Mesendoderm (in vitro differentiated cells): Measurements from ENCODE around the gene CFAP97D1.

Experiments used
- DNase-seq: peaks from one replicate; pipeline ENCODE4 v3.0.0; 2013
- H2AK5ac ChIP-seq: 2 replicates; pipeline ENCODE4 v1.6.1; 2013; ENCODE audit warnings: low read length, inconsistent platforms
- H2BK120ac ChIP-seq: 2 replicates; pipeline ENCODE4 v1.6.1; 2013; ENCODE audit warnings: low read depth, mild to moderate bottlenecking, low read length, moderate library complexity, mixed read lengths
- H2BK15ac ChIP-seq: replicated peaks from 2 replicates; pipeline ENCODE4 v1.6.1; 2013; ENCODE audit warnings: low read depth, mild to moderate bottlenecking, moderate library complexity
- H2BK5ac ChIP-seq: 2 replicates; pipeline ENCODE4 v1.6.1; 2013; ENCODE audit warnings: low read length, inconsistent platforms
- H3K18ac ChIP-seq: 2 replicates; pipeline ENCODE4 v1.6.1; 2013; ENCODE audit warnings: mild to moderate bottlenecking, low read length, mixed read lengths
- H3K23ac ChIP-seq: one replicate; pipeline ENCODE4 v1.6.1; 2013; ENCODE audit warnings: low read length
- H3K27ac ChIP-seq: 2 replicates; pipeline ENCODE4 v1.5.1; 2013; ENCODE audit warnings: low read depth, mild to moderate bottlenecking, inconsistent platforms, low read length, moderate library complexity
- H3K27me3 ChIP-seq: 2 replicates; pipeline ENCODE4 v1.6.1; 2013; ENCODE audit warnings: low read length, control low read depth, mild to moderate bottlenecking, inconsistent platforms; ENCODE audit not compliant: insufficient read depth, poor library complexity
- H3K36me3 ChIP-seq: 2 replicates; pipeline ENCODE4 v1.6.1; 2013; ENCODE audit warnings: low read length, inconsistent platforms; ENCODE audit not compliant: control insufficient read depth, insufficient read depth
- H3K4ac ChIP-seq: one replicate; pipeline ENCODE4 v1.6.1; 2013; ENCODE audit warnings: low read depth, mild to moderate bottlenecking, low read length, moderate library complexity
- H3K4me1 ChIP-seq: 2 replicates; pipeline ENCODE4 v1.6.1; 2013; ENCODE audit warnings: low read depth, low read length, inconsistent platforms; ENCODE audit not compliant: control insufficient read depth
- H3K4me2 ChIP-seq: 2 replicates; pipeline ENCODE4 v1.6.1; 2013; ENCODE audit warnings: low read length
- H3K4me3 ChIP-seq: 2 replicates; pipeline ENCODE4 v1.5.1; 2013; ENCODE audit warnings: mild to moderate bottlenecking, low read length
- H3K56ac ChIP-seq: one replicate; pipeline ENCODE4 v1.6.1; 2013; ENCODE audit warnings: low read length
- H3K79me1 ChIP-seq: 2 replicates; pipeline ENCODE4 v1.6.1; 2013; ENCODE audit warnings: low read length, inconsistent platforms
- H3K79me2 ChIP-seq: 2 replicates; pipeline ENCODE4 v1.6.1; 2013; ENCODE audit warnings: mild to moderate bottlenecking, low read length; ENCODE audit not compliant: control insufficient read depth, insufficient read depth
- H3K9ac ChIP-seq: 2 replicates; pipeline ENCODE4 v1.6.1; 2013; ENCODE audit warnings: low read length, inconsistent platforms
- H4K5ac ChIP-seq: one replicate; pipeline ENCODE4 v1.6.1; 2013; ENCODE audit warnings: low read length
- H4K8ac ChIP-seq: one replicate; pipeline ENCODE4 v1.6.1; 2013; ENCODE audit warnings: low read depth, mild to moderate bottlenecking, control low read depth, low read length, moderate library complexity
- WGBS: extraction: QIAGEN DNeasy Blood & Tissue Kit; methylation state at CpG from one replicate; pipeline ENCODE4 v1.1.7; 2013; ENCODE audit warnings: low lambda C conversion rate, missing lambda C conversion rate; ENCODE audit not compliant: insufficient coverage; ENCODE audit errors: extremely low coverage; 5-methylcytosine and 5-hydroxymethylcytosine counted together

CFAP97D1 gene

GRCh38 chr17:43784628-43785101 lies 4.4 kb downstream of the CFAP97D1 start:
- no peak overlapping the region for H2BK5ac ChIP-seq
- no peak overlapping the region for H3K4ac ChIP-seq
- no peak overlapping the region for H3K18ac ChIP-seq
- H3K4me1 ChIP-seq, result peaks cover 2% of the 10 kb centered on the region
- H3K4me3 ChIP-seq, result no peak overlapping the region
- no peak overlapping the region for H3K56ac ChIP-seq
- no peaks in the 10 kb centered on the region for H3K27me3 ChIP-seq
- H3K79me1 ChIP-seq, result no peaks in the 10 kb centered on the region
- no peaks in the 10 kb centered on the region for H3K79me2 ChIP-seq
- H2AK5ac ChIP-seq, result no peak overlapping the region
- H3K27ac ChIP-seq, result no peak overlapping the region
- no peak overlapping the region for H3K9ac ChIP-seq
- WGBS, result no CpG with 5 or more reads among the region's 5 CpGs
- no peaks in the 10 kb centered on the region for H3K36me3 ChIP-seq
- H2BK15ac ChIP-seq, result no peak overlapping the region
- H4K5ac ChIP-seq, result no peak overlapping the region
- H4K8ac ChIP-seq, result no peak overlapping the region
- no peak overlapping the region for H2BK120ac ChIP-seq
- no peak for DNase-seq
- H3K23ac ChIP-seq, result no peak overlapping the region
- H3K4me2 ChIP-seq, result no peak overlapping the region

GRCh38 chr17:43787728-43788127 lies 7.5 kb downstream of the CFAP97D1 start:
- Histone ChIP-seq H3K23ac (no peak overlapping the region), H3K4ac (no peak overlapping the region), H3K79me2 (no peaks in the 10 kb centered on the region), H3K18ac (no peak overlapping the region), H4K5ac (no peak overlapping the region), H2BK5ac (no peak overlapping the region), H3K4me1 (no peaks in the 10 kb centered on the region), H2BK120ac (no peak overlapping the region), H3K4me3 (no peak overlapping the region), H3K27ac (no peak overlapping the region), H3K79me1 (no peaks in the 10 kb centered on the region), H2AK5ac (no peak overlapping the region), H3K56ac (no peak overlapping the region), H3K9ac (no peak overlapping the region), H3K36me3 (no peaks in the 10 kb centered on the region), H3K27me3 (no peaks in the 10 kb centered on the region), H2BK15ac (no peak overlapping the region), H4K8ac (no peak overlapping the region), H3K4me2 (no peak overlapping the region)
- DNase-seq, result no peak
- no CpG with 5 or more reads among the region's 2 CpGs for WGBS

DNA sequence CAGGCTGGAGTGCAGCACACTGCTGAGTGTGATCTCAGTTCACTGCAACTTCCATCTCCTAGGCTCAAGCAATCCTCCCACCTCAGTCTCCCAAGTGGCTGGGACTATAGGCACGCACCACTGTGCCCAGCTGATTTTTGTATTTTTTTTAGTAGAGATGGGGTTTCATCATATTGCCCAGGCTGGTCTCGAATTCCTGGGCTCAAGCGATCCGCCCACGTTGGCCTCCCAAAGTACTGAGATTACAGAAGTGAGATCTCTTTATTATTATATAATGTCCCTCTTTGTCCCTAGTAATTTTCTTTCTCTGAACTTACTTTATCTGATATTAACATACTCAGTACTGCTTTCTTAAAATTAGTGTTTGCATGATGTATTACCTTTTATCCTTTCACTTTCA lies 8.3 kb downstream of the CFAP97D1 start:
- Histone ChIP-seq H3K79me1 (no peaks in the 10 kb centered on the region), H3K4me3 (no peak overlapping the region), H3K27ac (no peak overlapping the region), H3K9ac (no peak overlapping the region), H2BK120ac (no peak overlapping the region), H2AK5ac (no peak overlapping the region), H3K4me1 (no peaks in the 10 kb centered on the region), H3K27me3 (no peaks in the 10 kb centered on the region), H4K8ac (no peak overlapping the region), H3K23ac (no peak overlapping the region), H2BK15ac (no peak overlapping the region), H3K4me2 (no peak overlapping the region), H3K79me2 (no peaks in the 10 kb centered on the region), H3K4ac (no peak overlapping the region), H4K5ac (no peak overlapping the region), H3K56ac (no peak overlapping the region), H2BK5ac (no peak overlapping the region), H3K18ac (no peak overlapping the region), H3K36me3 (no peaks in the 10 kb centered on the region)
- DNase-seq, result no peak
- WGBS, result no CpG with 5 or more reads among the region's 5 CpGs

DNA sequence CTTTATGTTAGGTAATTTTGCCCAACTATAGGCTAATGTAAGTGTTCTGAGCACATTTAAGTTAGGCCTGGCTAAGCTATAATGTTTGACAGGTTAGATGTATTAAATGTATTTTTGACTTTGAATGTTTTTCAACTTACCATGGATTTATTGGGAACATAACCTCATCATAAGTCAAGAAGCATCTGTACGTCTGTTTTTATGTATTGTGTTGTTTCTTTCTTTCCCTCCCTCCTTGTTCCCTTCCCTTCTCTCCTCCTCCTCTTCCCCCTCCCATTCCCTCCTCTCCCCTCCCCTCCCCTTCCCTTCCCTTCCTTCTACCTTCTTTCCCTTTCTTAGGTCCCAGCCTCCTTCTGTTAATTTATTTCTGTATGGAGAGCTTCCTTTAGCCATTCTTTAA lies 9.2 kb downstream of the CFAP97D1 start:
- H3K27me3 ChIP-seq, result no peaks in the 10 kb centered on the region
- H3K9ac ChIP-seq, result no peak overlapping the region
- no peak overlapping the region for H4K8ac ChIP-seq
- H3K56ac ChIP-seq, result no peak overlapping the region
- H3K4me2 ChIP-seq, result no peak overlapping the region
- no peak overlapping the region for H3K18ac ChIP-seq
- H4K5ac ChIP-seq, result no peak overlapping the region
- H2AK5ac ChIP-seq, result no peak overlapping the region
- no peaks in the 10 kb centered on the region for H3K36me3 ChIP-seq
- H2BK15ac ChIP-seq, result no peak overlapping the region
- WGBS, result no CpG with 5 or more reads among the region's 1 CpG
- H2BK120ac ChIP-seq, result no peak overlapping the region
- no peaks in the 10 kb centered on the region for H3K79me1 ChIP-seq
- H3K79me2 ChIP-seq, result no peaks in the 10 kb centered on the region
- H2BK5ac ChIP-seq, result no peak overlapping the region
- DNase-seq, result no peak
- H3K23ac ChIP-seq, result no peak overlapping the region
- H3K4ac ChIP-seq, result no peak overlapping the region
- no peak overlapping the region for H3K4me3 ChIP-seq
- H3K27ac ChIP-seq, result no peak overlapping the region
- H3K4me1 ChIP-seq, result no peaks in the 10 kb centered on the region

DNA sequence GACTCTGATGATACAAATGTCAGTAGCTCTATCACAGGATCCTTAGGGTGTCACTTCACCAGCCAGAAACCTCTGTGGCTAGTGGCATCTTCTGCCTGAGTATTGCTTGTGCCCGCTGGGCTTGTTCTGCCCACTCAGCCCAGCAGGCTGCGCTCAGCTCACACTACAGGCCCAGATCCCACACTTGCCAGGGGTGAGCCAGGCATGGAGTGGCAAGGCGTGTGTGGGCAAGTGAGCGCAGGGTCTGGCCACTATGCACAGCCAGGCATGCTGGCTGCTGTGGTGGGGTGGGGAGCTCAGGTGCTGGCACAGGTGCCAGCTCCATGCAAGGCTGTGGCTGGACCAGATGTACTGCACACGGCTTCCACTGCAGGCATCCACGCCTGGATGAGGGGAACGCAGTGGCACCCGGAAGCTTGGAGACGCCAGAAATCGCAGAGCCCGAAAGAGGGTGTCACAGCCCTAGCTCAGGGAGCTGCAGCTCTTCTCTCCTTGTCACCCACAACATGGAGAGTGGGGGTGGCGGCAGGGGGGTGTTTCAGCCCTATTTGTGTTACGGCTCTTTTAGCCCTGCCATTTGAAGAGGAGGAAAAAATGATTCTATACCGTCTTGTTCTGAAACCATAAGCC lies 10.2 kb downstream of the CFAP97D1 start:
- Histone ChIP-seq H4K8ac (no peak overlapping the region), H3K27me3 (no peaks in the 10 kb centered on the region), H3K18ac (no peak overlapping the region), H3K9ac (no peak overlapping the region), H3K79me1 (no peaks in the 10 kb centered on the region), H3K79me2 (no peaks in the 10 kb centered on the region), H2BK120ac (no peak overlapping the region), H3K56ac (no peak overlapping the region), H3K23ac (peak overlapping the region; percentile 45), H3K27ac (no peak overlapping the region), H3K4me1 (no peaks in the 10 kb centered on the region), H2AK5ac (no peak overlapping the region), H3K36me3 (no peaks in the 10 kb centered on the region), H2BK5ac (no peak overlapping the region), H3K4ac (no peak overlapping the region), H2BK15ac (no peak overlapping the region), H4K5ac (no peak overlapping the region), H3K4me2 (no peak overlapping the region), H3K4me3 (no peak overlapping the region)
- WGBS, result no CpG with 5 or more reads among the region's 14 CpGs
- DNase-seq, result peak; percentile 21

GRCh38 chr17:43791589-43791988 lies 11.4 kb downstream of the CFAP97D1 start:
- H4K5ac ChIP-seq, result no peak overlapping the region
- no peak overlapping the region for H2BK120ac ChIP-seq
- H3K79me1 ChIP-seq, result no peaks in the 10 kb centered on the region
- WGBS, result no CpG with 5 or more reads among the region's 3 CpGs
- peak; percentile 90 for DNase-seq
- H2BK5ac ChIP-seq, result no peak overlapping the region
- H3K4me1 ChIP-seq, result no peaks in the 10 kb centered on the region
- H3K36me3 ChIP-seq, result no peaks in the 10 kb centered on the region
- H3K4me3 ChIP-seq, result no peak overlapping the region
- no peak overlapping the region for H3K9ac ChIP-seq
- no peak overlapping the region for H2AK5ac ChIP-seq
- no peak overlapping the region for H2BK15ac ChIP-seq
- H3K27ac ChIP-seq, result no peak overlapping the region
- H3K18ac ChIP-seq, result no peak overlapping the region
- H3K4me2 ChIP-seq, result no peak overlapping the region
- H4K8ac ChIP-seq, result no peak overlapping the region
- H3K56ac ChIP-seq, result no peak overlapping the region
- no peaks in the 10 kb centered on the region for H3K79me2 ChIP-seq
- no peaks in the 10 kb centered on the region for H3K27me3 ChIP-seq
- H3K23ac ChIP-seq, result no peak overlapping the region
- H3K4ac ChIP-seq, result no peak overlapping the region
